Measurements from ENCODE around the gene TTC29.

The TTC29 gene

GRCh38 chr4:146883070-146883469 lies 62.6 kb downstream of the TTC29 start:
- Histone ChIP-seq H3K27ac (no peak overlapping the region), H3K4me3 (ENCODE audit: low read depth in 1 of 2, low read length in 1 of 2) (no peak overlapping the region), H3K36me3 (no peaks in the 10 kb centered on the region), H3K4me1 (ENCODE audit: control insufficient read depth in 1 of 2, insufficient read depth in 1 of 2, low read depth in 1 of 2, low read length in 1 of 2) (no peaks in the 10 kb centered on the region), H3K27me3 (no peaks in the 10 kb centered on the region), H3K9me3 (no peaks in the 10 kb centered on the region)
- no peak for TF ChIP-seq CTCF (IDR thresholded peaks at IDR 0.05)

- Histone ChIP-seq H3K27ac (no peak overlapping the region), H3K4me3 (ENCODE audit: low read depth in 1 of 2, low read length in 1 of 2) (no peak overlapping the region), H3K36me3 (no peaks in the 10 kb centered on the region), H3K4me1 (ENCODE audit: control insufficient read depth in 1 of 2, insufficient read depth in 1 of 2, low read depth in 1 of 2, low read length in 1 of 2) (no peaks in the 10 kb centered on the region), H3K27me3 (no peaks in the 10 kb centered on the region), H3K9me3 (no peaks in the 10 kb centered on the region)
- TF ChIP-seq CTCF (IDR thresholded peaks at IDR 0.05), result no peak
Measured at GRCh38 chr4:146857298-146857697, 88.4 kb downstream of the TTC29 start.

- no peaks in the 10 kb centered on the region for H3K36me3 ChIP-seq
- no peak overlapping the region for H3K4me3 ChIP-seq (ENCODE audit: low read depth in 1 of 2, low read length in 1 of 2)
- H3K27ac ChIP-seq, result no peak overlapping the region
- no peaks in the 10 kb centered on the region for H3K4me1 ChIP-seq (ENCODE audit: control insufficient read depth in 1 of 2, insufficient read depth in 1 of 2, low read depth in 1 of 2, low read length in 1 of 2)
- TF ChIP-seq CTCF (IDR thresholded peaks at IDR 0.05), result no peak
- no peaks in the 10 kb centered on the region for H3K27me3 ChIP-seq
- H3K9me3 ChIP-seq, result no peaks in the 10 kb centered on the region
Measured at GRCh38 chr4:146855761-146856160, 89.9 kb downstream of the TTC29 start.

- Histone ChIP-seq H3K27me3 (no peaks in the 10 kb centered on the region), H3K4me1 (ENCODE audit: control insufficient read depth in 1 of 2, insufficient read depth in 1 of 2, low read depth in 1 of 2, low read length in 1 of 2) (no peaks in the 10 kb centered on the region), H3K36me3 (no peaks in the 10 kb centered on the region), H3K9me3 (no peaks in the 10 kb centered on the region), H3K27ac (no peak overlapping the region), H3K4me3 (ENCODE audit: low read depth in 1 of 2, low read length in 1 of 2) (no peak overlapping the region)
- TF ChIP-seq CTCF (IDR thresholded peaks at IDR 0.05), result no peak
Measured at GRCh38 chr4:146852360-146852759, 93.3 kb downstream of the TTC29 start.

- Histone ChIP-seq H3K27me3 (no peaks in the 10 kb centered on the region), H3K36me3 (no peaks in the 10 kb centered on the region), H3K4me3 (ENCODE audit: low read depth in 1 of 2, low read length in 1 of 2) (no peak overlapping the region), H3K9me3 (no peaks in the 10 kb centered on the region), H3K4me1 (ENCODE audit: control insufficient read depth in 1 of 2, insufficient read depth in 1 of 2, low read depth in 1 of 2, low read length in 1 of 2) (no peaks in the 10 kb centered on the region), H3K27ac (no peak overlapping the region)
- TF ChIP-seq CTCF (IDR thresholded peaks at IDR 0.05), result no peak
Measured at GRCh38 chr4:146847345-146847744, 98.3 kb downstream of the TTC29 start.

- no peak for TF ChIP-seq CTCF (IDR thresholded peaks at IDR 0.05)
- H3K27me3 ChIP-seq, result no peaks in the 10 kb centered on the region
- H3K9me3 ChIP-seq, result no peaks in the 10 kb centered on the region
Measured at GRCh38 chr4:146846882-146847281, 98.8 kb downstream of the TTC29 start.

More at GRCh38 chr4:146846882-146847281, 98.8 kb downstream of the TTC29 start:
- no peak overlapping the region for H3K27ac ChIP-seq
- no peaks in the 10 kb centered on the region for H3K36me3 ChIP-seq
- H3K4me1 ChIP-seq (ENCODE audit: control insufficient read depth in 1 of 2, insufficient read depth in 1 of 2, low read depth in 1 of 2, low read length in 1 of 2), result no peaks in the 10 kb centered on the region
- no peak overlapping the region for H3K4me3 ChIP-seq (ENCODE audit: low read depth in 1 of 2, low read length in 1 of 2)
